ENCODE data around the gene TPI1. TPM values are rescaled to one million over a fixed set of nuclear protein-coding genes. Genes with fewer than 3 reads are reported as not detected.

TPI1 gene
- total and polyA plus RNA-seq, 2 of the 8 experiments (the other 6 are each of a cell fraction or from before 2014, with no cell fraction given) = 910 to 3,018 TPM

DNA sequence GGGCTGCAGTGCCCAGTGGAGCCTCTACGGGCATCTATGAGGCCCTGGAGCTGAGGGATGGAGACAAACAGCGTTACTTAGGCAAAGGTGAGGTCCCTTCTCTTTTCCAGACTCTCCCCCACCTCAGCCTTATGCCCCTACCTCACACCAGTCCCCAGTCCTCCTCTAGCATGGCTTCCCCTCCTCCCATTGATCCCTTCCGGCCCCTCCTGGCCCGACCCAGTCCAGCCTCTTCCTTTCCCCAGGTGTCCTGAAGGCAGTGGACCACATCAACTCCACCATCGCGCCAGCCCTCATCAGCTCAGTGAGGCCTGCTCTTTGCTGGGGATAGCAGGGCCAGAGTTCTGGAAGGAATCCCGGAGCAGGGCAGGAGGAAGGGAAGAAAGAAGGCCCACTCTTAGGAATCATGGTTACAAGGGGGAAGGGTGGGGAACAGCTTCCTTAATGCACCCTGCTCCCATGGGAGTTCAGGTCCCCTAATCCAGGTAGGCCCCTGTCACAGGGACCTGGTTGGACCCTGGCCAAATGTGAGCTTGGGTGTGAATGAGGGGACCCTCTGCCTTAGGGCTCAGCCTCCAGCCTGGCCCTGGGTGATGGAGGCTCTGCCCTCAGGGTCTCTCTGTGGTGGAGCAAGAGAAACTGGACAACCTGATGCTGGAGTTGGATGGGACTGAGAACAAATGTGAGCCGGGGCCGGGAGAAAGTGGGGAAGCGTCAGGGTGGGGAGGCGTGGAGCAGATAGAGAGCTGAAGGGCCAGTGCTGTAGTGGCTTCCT, 49.3 kb downstream of the TPI1 start:
- Histone ChIP-seq H3K23ac (ENCODE audit: insufficient read length) (no peak overlapping the region), H2BK20ac (ENCODE audit: low read length) (no peak overlapping the region), H3K36me3 (ENCODE audit: control insufficient read depth in 2 of 4, insufficient read depth in 4 of 4, low read length in 3 of 4) (peaks cover 16 to 53% (median 32%) of the 10 kb centered on the region in 4 experiments), H3K9ac (replicated peaks in 1 of 4; ENCODE audit: extremely low read depth in 1 of 4, low read depth in 3 of 4, low read length in 3 of 4) (no peak overlapping the region), H4K91ac (replicated peaks; ENCODE audit: insufficient read length, low read length) (no peak overlapping the region), H4K8ac (ENCODE audit: extremely low read depth, insufficient read depth, low read length) (peak overlapping the region; percentile 41; the same call in 1 of the 2 replicates), H2BK12ac (ENCODE audit: low read depth, low read length) (no peak overlapping the region), H2BK15ac (ENCODE audit: low read length) (no peak overlapping the region), H4K20me1 (replicated peaks in 1 of 2; ENCODE audit: control insufficient read depth in 1 of 2, insufficient read depth in 2 of 2, low read length in 2 of 2) (peaks cover 0 to 4% of the 10 kb centered on the region in 2 experiments), H3K27ac (ENCODE audit: low read depth, low read length) (no peak overlapping the region), H3K56ac (replicated peaks; ENCODE audit: insufficient read length, low read depth, low read length) (no peak overlapping the region), H3K79me1 (ENCODE audit: low read depth, low read length) (peaks cover 4% of the 10 kb centered on the region), H3K4me1 (replicated peaks in 1 of 4; ENCODE audit: control insufficient read depth in 3 of 4, insufficient read depth in 4 of 4, low read length in 3 of 4) (peaks cover 0 to 18% (median 9%) of the 10 kb centered on the region in 4 experiments; a peak in 6 of 7 replicates), H2BK5ac (ENCODE audit: low read depth, low read length) (no peak overlapping the region), H3K9me3 (ENCODE audit: insufficient read depth in 2 of 2, low read depth in 1 of 2, low read length in 1 of 2) (no peaks in the 10 kb centered on the region), H3K4me3 (ENCODE audit: extremely low read depth in 1 of 4, insufficient read depth in 2 of 4, low read depth in 3 of 4, low read length in 4 of 4) (no peak overlapping the region), H4K5ac (ENCODE audit: insufficient read length, low read depth, low read length) (no peak overlapping the region), H3K18ac (ENCODE audit: extremely low read depth, low read length) (no peak overlapping the region), H3K4me2 (ENCODE audit: insufficient read depth in 1 of 2, low read depth in 2 of 2, low read length in 2 of 2) (peak overlapping the region in 1 of 2 experiments; percentile 84; a peak in 1 of 4 replicates), H3K4ac (replicated peaks; ENCODE audit: insufficient read length, low read depth, low read length) (no peak overlapping the region), H3K27me3 (replicated peaks in 1 of 4; ENCODE audit: control insufficient read depth in 3 of 4, extremely low read depth in 1 of 4, insufficient read depth in 3 of 4, low read length in 3 of 4) (no peaks in the 10 kb centered on the region), H2AFZ (ENCODE audit: low read length) (no peak overlapping the region), H2AK5ac (ENCODE audit: low read depth, low read length) (0 out of 2 replicates have a peak overlapping the region, but pooled peaks have one; percentile 19), H3K14ac (ENCODE audit: insufficient read length) (no peak overlapping the region), H2BK120ac (replicated peaks; ENCODE audit: low read depth, low read length) (no peak overlapping the region), H3K79me2 (ENCODE audit: control insufficient read depth in 1 of 2, insufficient read depth in 2 of 2, low read length in 2 of 2) (peaks cover 0 to 9% of the 10 kb centered on the region in 2 experiments; a peak in 1 of 4 replicates), H3K23me2 (ENCODE audit: low read depth, low read length) (peaks cover 11% of the 10 kb centered on the region; the same call in 1 of the 2 replicates)
- WGBS, 2 experiments (ENCODE audit: extremely low coverage in 1 of 2, insufficient coverage in 1 of 2, insufficient read length in 1 of 2, insufficient replicate concordance in 2 of 2, low coverage in 1 of 2, low lambda C conversion rate in 2 of 2, missing lambda C conversion rate in 1 of 2) = 93% methylated on average over 11 of the region's 11 CpGs; no CpG with 5 or more reads in 1 of the 2 experiments
- no peak for FAIRE-seq
- ChIA-PET CTCF (ENCODE audit: partially characterized antibody) (interaction anchor here (0.7 to 9.3 kb wide), 10 partner anchors 9 to 53 kb away, joined by 3 to 74 read pairs (median 4); partner anchors contain the start of gene LRRC23), POLR2A (ENCODE audit: partially characterized antibody) (interaction anchor here (1.1 to 39.6 kb wide), 7 partner anchors 8 to 64 kb away, joined by 3 to 1027 read pairs (median 18); partner anchors contain the start of genes ATN1, C12orf57, LRRC23 and PTPN6)
- DNase-seq (ENCODE audit: low read depth in 1 of 2, low spot score in 2 of 2) = no peak
- no peak for TF ChIP-seq KDM5A (IDR thresholded peaks at IDR 0.05; ENCODE audit: low read length)
- TF ChIP-seq, protein P1, sequence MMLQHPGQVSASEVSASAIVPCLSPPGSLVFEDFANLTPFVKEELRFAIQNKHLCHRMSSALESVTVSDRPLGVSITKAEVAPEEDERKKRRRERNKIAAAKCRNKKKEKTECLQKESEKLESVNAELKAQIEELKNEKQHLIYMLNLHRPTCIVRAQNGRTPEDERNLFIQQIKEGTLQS (IDR thresholded peaks at IDR 0.05; ENCODE audit: insufficient read depth, low read depth, low read length) = no peak

Measured in H1 (cell line).